Stimulated activated CD8-positive, alpha-beta memory T cell treated with anti-CD3 and anti-CD28 coated beads, Interleukin-7, amount 100 ng/mL, for 4 hours (primary cell): ENCODE results near the gene IGDCC3.

Source experiments
- DNase-seq, 2 donors: peaks; one replicate each; pipeline ENCODE4 v3.0.0-alpha.2; 2020; ENCODE audit warnings: low read depth in 2 of 2

The IGDCC3 gene

GRCh38 chr15:65343374-65343981, 34.3 kb downstream of the IGDCC3 start:
- DNase-seq: no peak

GRCh38 chr15:65342493-65342892, 35.3 kb downstream of the IGDCC3 start:
- no peak for DNase-seq

- DNase-seq: no peak
Observed at GRCh38 chr15:65339920-65340319, 37.9 kb downstream of the IGDCC3 start.

- no peak for DNase-seq
Observed at GRCh38 chr15:65339416-65339815, 38.4 kb downstream of the IGDCC3 start.

- DNase-seq: no peak
Observed at GRCh38 chr15:65338823-65339222, 39.0 kb downstream of the IGDCC3 start.

- no peak for DNase-seq
Observed at GRCh38 chr15:65338366-65338765, 39.4 kb downstream of the IGDCC3 start.

- no peak for DNase-seq
Observed at GRCh38 chr15:65337436-65338070, 40.2 kb downstream of the IGDCC3 start.

- no peak for DNase-seq
Observed at GRCh38 chr15:65336493-65337435, 41.0 kb downstream of the IGDCC3 start.

- DNase-seq: no peak
Observed at GRCh38 chr15:65335278-65336055, 42.3 kb downstream of the IGDCC3 start.

- DNase-seq: no peak
Observed at GRCh38 chr15:65334586-65335231, 43.1 kb downstream of the IGDCC3 start.

GRCh38 chr15:65333856-65334255, 43.9 kb downstream of the IGDCC3 start:
- no peak for DNase-seq

- no peak for DNase-seq
Observed at GRCh38 chr15:65333148-65333820, 44.5 kb downstream of the IGDCC3 start.

- DNase-seq: no peak
Observed at GRCh38 chr15:65332391-65333147, 45.2 kb downstream of the IGDCC3 start.

GRCh38 chr15:65331811-65332210, 46.0 kb downstream of the IGDCC3 start:
- no peak for DNase-seq

- DNase-seq: no peak
Observed at GRCh38 chr15:65330934-65331645, 46.7 kb downstream of the IGDCC3 start.

- DNase-seq: no peak
Observed at GRCh38 chr15:65329984-65330735, 47.6 kb downstream of the IGDCC3 start.

- DNase-seq: no peak
Observed at GRCh38 chr15:65329288-65329983, 48.4 kb downstream of the IGDCC3 start.
